ENCODE measurements around the gene SMYD3. TPM values are rescaled to one million over a fixed set of nuclear protein-coding genes. Genes with fewer than 3 reads are reported as not detected.

Gene SMYD3
- total and polyA plus RNA-seq, 10 of the 15 experiments (the other 5 are each of a cell fraction or from before 2014, with no cell fraction given), result 18.3 to 54.0 (median 24.8) TPM

DNA sequence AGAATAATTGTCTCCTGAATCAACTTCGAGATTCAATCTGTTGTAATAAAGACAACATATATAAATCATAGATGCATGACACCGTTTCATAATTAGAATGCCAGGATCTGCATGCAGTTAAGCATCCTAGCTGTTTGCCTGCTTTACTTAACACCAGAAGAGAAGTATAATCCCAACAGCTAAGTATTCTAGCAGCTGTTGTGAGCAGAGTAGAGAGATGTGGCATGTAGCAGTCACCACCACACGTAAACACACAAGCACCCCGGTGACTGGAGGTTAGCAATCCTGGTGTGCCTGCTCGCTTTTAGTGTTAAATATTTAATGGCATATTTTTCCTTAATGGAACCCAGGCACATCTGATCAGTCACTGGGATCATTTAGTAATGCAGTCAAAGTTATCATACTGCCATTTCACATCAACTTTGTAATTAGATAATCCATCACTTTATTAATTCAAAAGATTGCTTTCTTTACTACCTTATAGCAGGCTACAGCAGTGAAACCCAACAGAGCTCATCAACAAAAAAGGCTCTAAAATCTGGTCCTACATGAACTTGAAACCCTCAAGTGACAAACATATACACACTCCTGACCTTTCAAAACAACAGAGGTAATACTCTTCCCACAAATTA lies 187.9 kb downstream of the SMYD3 start:
- Histone ChIP-seq H3K27ac (ENCODE audit: control insufficient read depth, insufficient read depth) (no peak overlapping the region), H3K9ac (ENCODE audit: control insufficient read depth, insufficient read depth, low read length) (no peak overlapping the region), H3K36me3 (ENCODE audit: control insufficient read depth in 2 of 2, insufficient read depth in 2 of 2, low read length in 1 of 2) (no peaks in the 10 kb centered on the region), H3K4me1 (ENCODE audit: control insufficient read depth, insufficient read depth, low read length) (no peaks in the 10 kb centered on the region), H3K9me3 (replicated peaks; ENCODE audit: control insufficient read depth, insufficient read depth, low read length) (no peaks in the 10 kb centered on the region), H3K4me2 (ENCODE audit: control insufficient read depth, insufficient read depth) (no peak overlapping the region), H3K79me2 (ENCODE audit: control insufficient read depth, insufficient read depth, low read length) (no peaks in the 10 kb centered on the region), H2AFZ (ENCODE audit: control insufficient read depth, low read depth, low read length) (no peak overlapping the region), H3K4me3 (no peak overlapping the region), H3K27me3 (replicated peaks in 1 of 2; ENCODE audit: control insufficient read depth in 2 of 2, insufficient read depth in 2 of 2, low read length in 1 of 2) (no peaks in the 10 kb centered on the region), H4K20me1 (ENCODE audit: control insufficient read depth, insufficient read depth) (no peaks in the 10 kb centered on the region)
- WGBS (ENCODE audit: insufficient coverage, insufficient replicate concordance, low lambda C conversion rate, missing lambda C conversion rate), result 93% methylated on average over 5 of the region's 5 CpGs
- ChIA-PET POLR2A (no interaction called here), SMC1A (ENCODE audit: uncharacterized antibody, unreplicated experiment) (no interaction called here), RAD21 (ENCODE audit: unreplicated experiment) (no interaction called here), CTCF (interaction anchor here (0.8 to 1.2 kb wide), 2 partner anchors 11 to 56 kb away, joined by 3 read pairs; no protein-coding TSS in a partner anchor)
- ATAC-seq, result no peak
- intact Hi-C loops (cut with micrococcal nuclease; ENCODE audit: unreplicated experiment) (no loop called here), in situ Hi-C loops (cut with MboI) (no loop called here)
- BruUV-seq (replicated peaks), result no TSS peak
- DNase-seq (ENCODE audit: low read depth, low spot score), result no peak
- FAIRE-seq, result no peak
- TF ChIP-seq BCL11A (IDR thresholded peaks at IDR 0.05; ENCODE audit: low read depth, low read length), result no peak
- TF ChIP-seq JUND (IDR thresholded peaks at IDR 0.05; ENCODE audit: low read depth, low read length), result no peak
- TF ChIP-seq RCOR1 (conservative IDR thresholded peaks at IDR 0.05; ENCODE audit: low read depth, low read length), result no peak
- TF ChIP-seq, protein P1, sequence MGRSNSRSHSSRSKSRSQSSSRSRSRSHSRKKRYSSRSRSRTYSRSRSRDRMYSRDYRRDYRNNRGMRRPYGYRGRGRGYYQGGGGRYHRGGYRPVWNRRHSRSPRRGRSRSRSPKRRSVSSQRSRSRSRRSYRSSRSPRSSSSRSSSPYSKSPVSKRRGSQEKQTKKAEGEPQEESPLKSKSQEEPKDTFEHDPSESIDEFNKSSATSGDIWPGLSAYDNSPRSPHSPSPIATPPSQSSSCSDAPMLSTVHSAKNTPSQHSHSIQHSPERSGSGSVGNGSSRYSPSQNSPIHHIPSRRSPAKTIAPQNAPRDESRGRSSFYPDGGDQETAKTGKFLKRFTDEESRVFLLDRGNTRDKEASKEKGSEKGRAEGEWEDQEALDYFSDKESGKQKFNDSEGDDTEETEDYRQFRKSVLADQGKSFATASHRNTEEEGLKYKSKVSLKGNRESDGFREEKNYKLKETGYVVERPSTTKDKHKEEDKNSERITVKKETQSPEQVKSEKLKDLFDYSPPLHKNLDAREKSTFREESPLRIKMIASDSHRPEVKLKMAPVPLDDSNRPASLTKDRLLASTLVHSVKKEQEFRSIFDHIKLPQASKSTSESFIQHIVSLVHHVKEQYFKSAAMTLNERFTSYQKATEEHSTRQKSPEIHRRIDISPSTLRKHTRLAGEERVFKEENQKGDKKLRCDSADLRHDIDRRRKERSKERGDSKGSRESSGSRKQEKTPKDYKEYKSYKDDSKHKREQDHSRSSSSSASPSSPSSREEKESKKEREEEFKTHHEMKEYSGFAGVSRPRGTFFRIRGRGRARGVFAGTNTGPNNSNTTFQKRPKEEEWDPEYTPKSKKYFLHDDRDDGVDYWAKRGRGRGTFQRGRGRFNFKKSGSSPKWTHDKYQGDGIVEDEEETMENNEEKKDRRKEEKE (IDR thresholded peaks at IDR 0.05), result no peak
- TF ChIP-seq FOS (IDR thresholded peaks at IDR 0.05; ENCODE audit: borderline replicate concordance, extremely low read depth, insufficient read length), result no peak
- TF ChIP-seq, protein P2, sequence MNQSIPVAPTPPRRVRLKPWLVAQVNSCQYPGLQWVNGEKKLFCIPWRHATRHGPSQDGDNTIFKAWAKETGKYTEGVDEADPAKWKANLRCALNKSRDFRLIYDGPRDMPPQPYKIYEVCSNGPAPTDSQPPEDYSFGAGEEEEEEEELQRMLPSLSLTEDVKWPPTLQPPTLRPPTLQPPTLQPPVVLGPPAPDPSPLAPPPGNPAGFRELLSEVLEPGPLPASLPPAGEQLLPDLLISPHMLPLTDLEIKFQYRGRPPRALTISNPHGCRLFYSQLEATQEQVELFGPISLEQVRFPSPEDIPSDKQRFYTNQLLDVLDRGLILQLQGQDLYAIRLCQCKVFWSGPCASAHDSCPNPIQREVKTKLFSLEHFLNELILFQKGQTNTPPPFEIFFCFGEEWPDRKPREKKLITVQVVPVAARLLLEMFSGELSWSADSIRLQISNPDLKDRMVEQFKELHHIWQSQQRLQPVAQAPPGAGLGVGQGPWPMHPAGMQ (IDR thresholded peaks at IDR 0.05; ENCODE audit: borderline replicate concordance), result no peak
- TF ChIP-seq POLR2A (IDR thresholded peaks at IDR 0.05; ENCODE audit: low read depth, low read length), result no peak
- no peak for TF ChIP-seq SMAD1 (IDR thresholded peaks at IDR 0.05; ENCODE audit: low read depth, partially characterized antibody)
- no peak for TF ChIP-seq REST (IDR thresholded peaks at IDR 0.05; ENCODE audit: low read depth, low read length)
- no peak for TF ChIP-seq ZNF622 (IDR thresholded peaks at IDR 0.05)
- no peak for TF ChIP-seq PML (IDR thresholded peaks at IDR 0.05; ENCODE audit: low read length)
- TF ChIP-seq RAD21 (IDR thresholded peaks at IDR 0.05; ENCODE audit: insufficient read depth, low read depth, low read length), result no peak
- TF ChIP-seq GATAD2B (conservative IDR thresholded peaks at IDR 0.05; ENCODE audit: low read depth), result no peak
- TF ChIP-seq ATF7 (IDR thresholded peaks at IDR 0.05; ENCODE audit: low read depth), result no peak
